HAP-1 (cell line): ENCODE measurements around the gene PICK1.

Source experiments
- DNase-seq, 2 experiments: peaks; one replicate each; pipeline ENCODE4 v3.0.0-alpha.2; 2016 to 2020; ENCODE audit warnings: low spot score in 2 of 2
- H3K27me3 ChIP-seq: fragments of 250-450 bp; sonication (Bioruptor Pico); 2 replicates; pipeline ENCODE4 v1.5.1; 2020; ENCODE audit warnings: low read depth, mild to moderate bottlenecking, moderate library complexity
- H3K36me3 ChIP-seq: fragments of 250-450 bp; sonication (Bioruptor Pico); replicated peaks from 2 replicates; pipeline ENCODE4 v1.5.1; 2020; ENCODE audit warnings: mild to moderate bottlenecking
- H3K4me1 ChIP-seq: fragments of 250-450 bp; sonication (Bioruptor Pico); 2 replicates; pipeline ENCODE4 v1.5.1; 2020; ENCODE audit warnings: mild to moderate bottlenecking
- H3K4me3 ChIP-seq: fragments of 250-450 bp; sonication (Bioruptor Pico); 2 replicates; pipeline ENCODE4 v1.5.1; 2020; ENCODE audit warnings: mild to moderate bottlenecking, moderate library complexity
- H3K9me3 ChIP-seq: fragments of 250-450 bp; sonication (Bioruptor Pico); 2 replicates; pipeline ENCODE4 v1.5.1; 2020; ENCODE audit warnings: mild to moderate bottlenecking, moderate library complexity
- in situ Hi-C: fragments of 300-500 bp; cut with MboI; formaldehyde crosslinking; loops from 3 replicates; pipeline ENCODE4 v1.14.3; 2020; ENCODE audit warnings: low sequenced_read_pairs, inconsistent platforms, mixed read lengths

The PICK1 gene

DNA sequence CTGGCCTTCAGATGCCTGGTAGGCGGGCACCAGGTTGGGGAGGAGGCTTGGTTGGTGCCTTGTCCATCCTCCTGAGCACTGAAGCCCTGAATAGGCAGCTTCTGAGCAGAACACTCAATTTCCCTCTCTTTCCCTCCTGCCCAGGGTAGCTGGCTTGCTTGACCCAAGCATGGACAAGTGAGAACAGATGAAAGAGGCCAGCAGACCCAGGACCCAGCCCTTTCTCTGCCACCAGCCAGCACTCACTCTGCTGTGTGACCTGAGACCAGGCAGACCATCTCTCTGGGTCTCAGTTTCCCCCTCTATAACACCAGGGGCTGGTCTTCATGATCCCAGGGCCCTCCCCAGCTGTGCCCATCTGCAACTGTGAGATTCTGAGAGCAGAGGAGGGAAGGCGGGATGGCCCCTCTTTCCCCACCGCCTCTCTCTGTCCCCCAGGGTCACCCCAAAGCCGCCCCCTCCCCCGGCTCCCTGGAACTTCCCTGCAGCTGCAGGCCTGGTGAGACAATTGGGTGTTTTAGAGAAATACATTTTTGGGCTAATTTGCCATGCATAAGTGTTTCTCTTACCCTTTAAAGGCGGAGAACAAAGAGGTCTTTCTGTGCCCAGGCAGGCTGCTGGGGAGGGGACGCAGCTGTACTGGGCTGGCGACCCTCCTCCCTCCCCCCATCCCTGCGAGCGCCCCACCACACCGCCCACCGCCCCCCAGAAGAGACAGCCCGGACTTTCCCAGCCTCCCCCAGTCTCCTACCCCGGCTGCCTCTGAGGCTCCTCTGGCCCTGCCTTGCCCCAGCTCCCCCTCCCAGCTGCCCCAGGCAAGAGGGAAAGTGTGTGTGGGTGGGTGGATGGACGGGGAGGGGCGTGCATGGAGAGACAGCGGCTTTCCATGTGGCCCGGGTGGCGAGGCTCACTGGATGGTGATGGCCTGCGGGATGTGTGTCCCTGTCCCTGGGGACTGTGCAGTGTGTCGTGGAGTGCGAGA lies 30.8 kb upstream of the PICK1 start:
- Histone ChIP-seq H3K27me3 (peaks cover 3% of the 10 kb centered on the region; the same call in 1 of the 2 replicates), H3K36me3 (no peaks in the 10 kb centered on the region), H3K4me3 (no peak overlapping the region), H3K9me3 (no peaks in the 10 kb centered on the region), H3K4me1 (no peaks in the 10 kb centered on the region)
- DNase-seq = no peak
- in situ Hi-C loops = no loop called here

DNA sequence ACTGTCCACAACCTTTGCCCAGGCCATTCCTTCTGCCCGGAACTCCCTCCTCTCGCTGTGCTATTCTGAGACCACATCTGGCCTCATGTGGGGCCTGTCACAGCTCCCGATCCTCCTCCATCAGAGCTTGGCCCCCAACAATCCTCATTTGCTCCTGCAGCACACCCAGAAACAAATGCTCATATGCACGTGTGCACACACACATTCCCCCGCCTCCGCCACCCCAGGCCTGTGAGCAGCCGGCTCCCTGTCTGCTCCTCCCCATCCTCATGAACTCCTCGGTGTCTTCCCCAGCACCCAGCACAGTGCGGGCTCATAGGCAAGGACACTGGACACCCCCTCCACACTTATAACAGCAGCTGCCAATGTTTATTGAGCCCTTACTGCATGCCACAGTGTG lies 29.7 kb upstream of the PICK1 start:
- in situ Hi-C loops = no loop called here
- H3K4me3 ChIP-seq = no peak overlapping the region

DNA sequence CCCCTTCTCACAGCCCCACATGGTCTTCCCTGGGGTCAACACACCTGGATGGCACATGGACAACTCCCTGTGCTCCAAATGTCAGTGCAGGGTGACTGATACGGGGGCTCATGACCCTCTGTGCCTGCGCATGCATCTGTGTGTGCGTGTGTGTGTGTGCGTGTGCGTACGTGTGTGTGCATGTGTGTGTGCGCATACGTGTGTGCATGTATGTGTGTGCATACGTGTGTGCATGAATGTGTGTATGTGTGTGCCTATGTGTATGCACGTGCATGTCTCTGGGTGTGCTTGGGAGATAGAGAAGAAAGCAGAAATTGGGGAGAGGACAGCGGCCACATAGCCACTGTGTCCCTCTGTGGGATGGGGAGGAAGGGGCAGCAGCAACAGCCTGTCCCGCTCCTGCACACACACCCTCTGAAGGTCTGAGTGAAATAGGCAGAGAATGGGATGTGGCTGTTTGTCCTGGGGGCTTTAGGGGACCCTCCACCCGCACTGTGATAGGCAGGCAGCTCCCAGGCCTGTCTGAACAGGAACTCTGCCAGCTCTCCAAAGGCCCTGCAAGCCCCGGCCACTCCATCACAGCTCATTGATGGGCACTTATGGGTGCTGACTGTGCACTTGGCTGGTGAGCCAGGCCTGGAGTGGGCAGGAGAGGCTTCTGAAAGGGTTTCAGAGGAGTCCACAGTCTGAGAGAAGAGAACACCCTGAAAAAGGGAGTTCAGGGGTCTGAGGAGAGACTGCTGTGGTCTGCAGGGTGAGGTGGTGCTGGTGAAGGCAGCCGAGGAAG lies 28.7 kb upstream of the PICK1 start:
- DNase-seq = no peak
- H3K4me1 ChIP-seq = no peaks in the 10 kb centered on the region

More for the DNA sequence above, 29.7 kb upstream of the PICK1 start:
- H3K4me1 ChIP-seq = no peaks in the 10 kb centered on the region
- H3K9me3 ChIP-seq = no peaks in the 10 kb centered on the region
- no peak for DNase-seq
- no peaks in the 10 kb centered on the region for H3K36me3 ChIP-seq
- H3K27me3 ChIP-seq = peaks cover 3% of the 10 kb centered on the region; the same call in 1 of the 2 replicates

DNA sequence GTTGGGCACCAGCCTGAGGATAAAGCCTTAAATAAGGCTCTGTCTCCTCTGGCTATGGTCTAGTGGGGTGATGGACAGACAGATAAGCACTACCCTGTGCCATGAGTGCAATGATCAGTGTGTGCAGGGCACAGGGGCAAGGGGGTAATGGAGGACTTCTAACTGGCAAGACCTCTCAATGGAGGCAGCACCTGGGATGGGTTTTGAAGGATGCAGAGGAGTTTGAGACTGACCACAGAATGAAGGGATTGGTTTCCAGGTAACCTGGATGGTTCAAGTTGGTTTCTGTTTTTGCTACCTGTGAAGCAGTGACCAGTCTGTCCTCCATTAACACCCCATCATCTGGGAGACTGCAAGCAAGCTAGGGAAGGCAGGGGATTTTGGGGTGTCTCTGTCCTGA lies 27.8 kb upstream of the PICK1 start:
- Histone ChIP-seq H3K36me3 (no peaks in the 10 kb centered on the region), H3K4me1 (peaks cover 3% of the 10 kb centered on the region), H3K27me3 (peaks cover 3% of the 10 kb centered on the region; the same call in 1 of the 2 replicates), H3K4me3 (no peak overlapping the region), H3K9me3 (no peaks in the 10 kb centered on the region)
- DNase-seq = no peak
- in situ Hi-C loops = no loop called here

More for the DNA sequence above, 28.7 kb upstream of the PICK1 start:
- H3K36me3 ChIP-seq = no peaks in the 10 kb centered on the region
- no peaks in the 10 kb centered on the region for H3K9me3 ChIP-seq
- no peak overlapping the region for H3K4me3 ChIP-seq
- in situ Hi-C loops = no loop called here
- peaks cover 3% of the 10 kb centered on the region; the same call in 1 of the 2 replicates for H3K27me3 ChIP-seq

DNA sequence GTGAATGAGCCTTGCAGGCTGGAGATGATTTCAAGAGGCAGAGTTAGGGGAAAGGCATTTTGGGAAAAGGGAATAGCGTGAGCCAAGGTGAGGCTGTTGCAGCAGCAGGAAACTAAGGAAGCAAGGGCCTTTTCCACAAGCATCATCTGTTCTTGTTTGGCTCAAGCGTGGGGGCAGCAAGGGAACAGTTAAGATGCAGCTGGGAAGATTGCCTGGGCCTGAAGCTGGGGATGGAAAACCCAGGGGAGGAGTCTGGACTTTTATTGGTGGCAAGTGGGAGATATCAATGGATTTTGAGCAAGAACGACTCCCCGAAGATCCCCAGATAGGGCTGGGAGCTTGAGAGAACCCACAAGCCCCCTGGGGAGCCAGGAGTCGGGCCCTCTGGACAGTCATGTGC lies 27.3 kb upstream of the PICK1 start:
- Histone ChIP-seq H3K9me3 (no peaks in the 10 kb centered on the region), H3K4me1 (peaks cover 6% of the 10 kb centered on the region), H3K27me3 (peaks cover 3% of the 10 kb centered on the region; the same call in 1 of the 2 replicates), H3K4me3 (no peak overlapping the region), H3K36me3 (no peaks in the 10 kb centered on the region)
- in situ Hi-C loops = no loop called here
- DNase-seq = no peak

DNA sequence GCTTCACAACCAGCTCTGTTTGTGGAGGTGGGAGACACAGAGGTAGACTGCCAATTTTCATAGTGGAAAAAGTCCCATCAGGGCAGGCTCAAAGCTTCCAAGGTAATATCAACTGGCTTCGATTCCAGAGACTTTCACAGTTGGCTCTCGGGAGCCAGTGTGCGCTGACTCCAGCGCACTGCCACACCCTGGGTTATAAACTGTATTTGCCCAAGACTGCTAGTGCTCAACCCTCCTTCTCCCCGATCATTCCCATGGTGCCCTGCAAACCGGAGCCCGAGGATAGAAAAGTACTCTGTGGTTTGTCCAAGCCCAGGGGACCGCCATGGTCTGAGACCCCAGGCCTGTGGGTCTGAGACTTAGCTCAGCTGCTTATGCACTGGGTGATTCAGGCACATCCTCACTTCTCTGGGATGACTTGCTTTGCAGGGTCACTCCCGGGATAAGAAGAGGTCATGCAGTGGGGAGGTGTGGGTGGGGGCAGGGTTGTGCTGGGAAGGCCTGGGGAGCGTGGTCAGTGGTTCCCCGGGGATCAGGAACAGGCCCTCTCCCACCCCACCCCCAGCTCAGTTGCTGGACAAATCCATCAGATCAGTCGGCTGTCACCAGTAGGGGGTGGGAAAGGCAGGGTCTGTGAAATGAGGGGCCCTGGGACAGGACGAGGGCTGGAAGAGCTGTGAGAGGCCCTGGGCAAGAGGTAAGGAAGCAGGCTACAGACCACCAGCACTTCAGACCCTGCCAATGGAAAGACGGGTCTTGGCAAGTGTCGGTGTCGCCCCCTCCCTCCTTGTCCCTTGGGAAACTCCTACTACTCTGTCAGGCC lies 26.7 kb upstream of the PICK1 start:
- no peak for DNase-seq
- Histone ChIP-seq H3K27me3 (peaks cover under 1% of the 10 kb centered on the region; the same call in 1 of the 2 replicates), H3K9me3 (no peaks in the 10 kb centered on the region), H3K4me1 (peaks cover 6% of the 10 kb centered on the region), H3K36me3 (no peaks in the 10 kb centered on the region), H3K4me3 (no peak overlapping the region)
- in situ Hi-C loops = no loop called here

DNA sequence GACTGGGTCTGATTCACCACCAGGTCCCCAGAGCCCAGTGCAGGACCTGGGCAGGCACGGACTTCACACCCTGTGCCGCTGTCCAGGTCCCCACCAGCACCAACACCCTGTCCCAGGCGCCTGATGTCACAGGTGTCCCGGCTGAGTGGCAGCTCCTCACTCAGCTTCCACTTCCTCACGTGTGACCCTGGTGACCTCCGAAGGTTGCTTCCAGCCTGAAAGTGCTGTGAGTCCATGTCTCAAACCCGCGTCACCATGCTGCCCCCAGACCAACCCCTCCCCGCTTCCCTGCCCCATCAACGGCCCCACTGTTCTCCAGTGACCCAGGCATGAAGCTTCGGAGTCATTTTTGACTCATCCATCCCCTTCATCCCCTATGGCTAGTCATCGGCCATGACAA lies 25.7 kb upstream of the PICK1 start:
- DNase-seq = no peak
- H3K36me3 ChIP-seq = no peaks in the 10 kb centered on the region
- in situ Hi-C loops = no loop called here
- H3K9me3 ChIP-seq = no peaks in the 10 kb centered on the region
- no peak overlapping the region for H3K4me3 ChIP-seq
- no peaks in the 10 kb centered on the region for H3K27me3 ChIP-seq
- peaks cover 6% of the 10 kb centered on the region for H3K4me1 ChIP-seq

DNA sequence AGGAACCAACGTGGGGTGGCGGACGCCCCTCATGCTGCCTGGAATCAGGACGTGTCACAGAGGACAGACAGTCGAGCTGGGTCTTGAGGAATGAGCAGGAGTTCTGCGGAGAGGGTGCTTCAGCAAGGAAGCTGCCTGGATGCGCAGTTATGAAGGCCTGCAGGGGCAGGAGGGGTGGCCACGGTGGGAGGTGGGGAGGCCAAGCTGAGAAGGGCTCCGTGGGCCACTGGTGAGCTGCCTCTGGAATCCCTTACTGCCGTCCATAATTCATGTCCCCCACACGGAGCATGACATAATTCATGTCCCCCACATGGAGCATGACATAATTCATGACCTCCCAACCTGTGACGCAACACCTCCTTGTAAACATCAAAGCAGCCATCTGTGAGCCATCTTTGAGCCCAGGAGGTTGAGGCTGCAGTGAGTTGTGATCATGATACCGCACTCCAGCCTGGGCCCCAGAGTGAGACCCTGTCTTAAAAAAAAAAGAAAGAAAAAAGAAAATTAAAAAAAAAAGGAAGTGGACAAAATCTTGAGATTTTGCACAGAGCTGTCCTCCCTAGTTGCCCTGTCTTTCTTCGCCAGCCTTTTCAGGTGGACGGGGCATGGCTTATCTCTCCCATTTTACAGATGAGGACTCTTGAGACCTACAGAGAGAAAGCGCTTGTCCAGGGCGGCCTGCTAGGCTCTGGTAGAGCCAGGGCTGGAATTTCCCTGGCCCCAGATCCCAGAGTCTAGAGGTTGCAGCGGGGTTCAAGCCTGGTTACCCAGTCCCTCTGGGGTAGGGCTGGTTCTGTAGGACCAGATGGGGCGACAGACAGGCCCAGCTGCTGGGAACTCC lies 24.3 kb upstream of the PICK1 start:
- in situ Hi-C loops = no loop called here
- no peak overlapping the region for H3K4me3 ChIP-seq
- no peaks in the 10 kb centered on the region for H3K9me3 ChIP-seq
- H3K4me1 ChIP-seq = peaks cover 6% of the 10 kb centered on the region
- no peaks in the 10 kb centered on the region for H3K27me3 ChIP-seq
- H3K36me3 ChIP-seq = no peaks in the 10 kb centered on the region
- no peak for DNase-seq

DNA sequence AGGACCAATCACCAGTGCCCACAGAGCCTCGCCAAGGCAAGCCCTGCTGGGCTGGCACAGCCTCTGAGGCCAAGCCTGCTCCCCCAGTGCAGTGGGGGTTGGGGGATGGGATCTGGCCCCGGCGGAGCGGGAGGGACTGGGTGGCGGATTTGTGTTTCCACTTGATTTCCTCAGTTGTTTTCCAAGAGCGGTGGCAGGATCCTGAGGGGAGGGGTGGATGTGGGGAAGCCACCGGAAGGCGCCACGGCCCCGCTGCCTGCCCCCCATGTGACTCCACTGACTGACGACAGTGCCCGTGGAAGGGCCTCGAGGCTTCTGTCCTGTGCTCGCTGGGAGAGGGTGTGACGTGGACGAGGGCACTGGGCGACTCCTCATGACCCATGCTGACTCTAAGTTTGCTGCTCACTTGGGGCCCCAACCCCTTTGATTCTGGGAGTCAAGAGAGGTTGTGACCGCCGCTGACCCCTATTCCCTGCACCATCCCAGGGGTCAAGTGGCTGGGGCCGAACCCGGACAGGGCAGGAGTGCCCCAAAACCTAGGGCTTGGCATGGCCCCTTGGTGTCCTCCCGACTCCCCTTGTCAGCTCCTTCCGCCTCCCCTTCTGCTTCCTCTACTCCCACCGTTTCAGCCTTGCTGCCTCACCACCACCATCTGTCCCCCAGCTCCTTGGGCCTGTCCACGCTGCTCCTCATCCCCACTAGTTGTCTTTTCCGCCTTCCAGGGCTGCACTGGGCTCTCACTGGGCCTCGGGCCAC lies 23.5 kb upstream of the PICK1 start:
- H3K4me3 ChIP-seq = no peak overlapping the region

DNA sequence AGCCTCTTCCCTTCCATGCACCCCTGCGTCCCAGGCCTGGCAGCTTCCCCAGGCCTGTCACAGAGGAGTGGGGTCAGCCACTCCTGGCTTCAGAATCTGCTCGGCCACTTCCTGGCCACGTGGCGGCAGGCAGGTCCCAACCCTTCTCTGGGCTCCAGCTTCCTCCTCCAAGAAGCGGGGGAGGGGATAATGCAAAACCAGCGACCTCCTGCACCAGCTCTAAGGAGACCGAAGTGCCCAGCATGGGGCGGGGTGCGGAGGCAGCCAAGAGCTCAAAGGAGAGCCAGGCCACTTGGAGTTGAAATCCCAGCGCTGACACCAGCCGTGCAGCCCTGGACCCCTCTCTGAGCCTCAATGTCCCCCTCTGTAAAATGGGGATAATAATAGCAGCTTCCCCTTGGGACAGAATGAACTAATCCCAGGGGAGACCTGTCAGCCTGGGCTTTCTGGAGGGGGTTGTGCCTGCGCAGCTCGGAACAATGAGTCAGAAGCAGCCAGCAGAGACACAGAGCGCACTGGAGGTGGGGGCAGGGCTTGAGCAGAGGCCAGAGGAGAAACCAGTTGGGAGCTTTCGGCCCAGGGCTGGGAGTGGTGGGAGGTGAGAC lies 22.8 kb upstream of the PICK1 start:
- DNase-seq = peak; percentile 24 to 72
- Histone ChIP-seq H3K9me3 (no peaks in the 10 kb centered on the region), H3K27me3 (no peaks in the 10 kb centered on the region), H3K4me3 (no peak overlapping the region), H3K4me1 (peaks cover 6% of the 10 kb centered on the region), H3K36me3 (no peaks in the 10 kb centered on the region)
- in situ Hi-C loops = no loop called here

More for the DNA sequence above, 23.5 kb upstream of the PICK1 start:
- H3K27me3 ChIP-seq = no peaks in the 10 kb centered on the region
- no peak for DNase-seq
- H3K9me3 ChIP-seq = no peaks in the 10 kb centered on the region
- peaks cover 6% of the 10 kb centered on the region for H3K4me1 ChIP-seq
- H3K36me3 ChIP-seq = no peaks in the 10 kb centered on the region
- in situ Hi-C loops = no loop called here

DNA sequence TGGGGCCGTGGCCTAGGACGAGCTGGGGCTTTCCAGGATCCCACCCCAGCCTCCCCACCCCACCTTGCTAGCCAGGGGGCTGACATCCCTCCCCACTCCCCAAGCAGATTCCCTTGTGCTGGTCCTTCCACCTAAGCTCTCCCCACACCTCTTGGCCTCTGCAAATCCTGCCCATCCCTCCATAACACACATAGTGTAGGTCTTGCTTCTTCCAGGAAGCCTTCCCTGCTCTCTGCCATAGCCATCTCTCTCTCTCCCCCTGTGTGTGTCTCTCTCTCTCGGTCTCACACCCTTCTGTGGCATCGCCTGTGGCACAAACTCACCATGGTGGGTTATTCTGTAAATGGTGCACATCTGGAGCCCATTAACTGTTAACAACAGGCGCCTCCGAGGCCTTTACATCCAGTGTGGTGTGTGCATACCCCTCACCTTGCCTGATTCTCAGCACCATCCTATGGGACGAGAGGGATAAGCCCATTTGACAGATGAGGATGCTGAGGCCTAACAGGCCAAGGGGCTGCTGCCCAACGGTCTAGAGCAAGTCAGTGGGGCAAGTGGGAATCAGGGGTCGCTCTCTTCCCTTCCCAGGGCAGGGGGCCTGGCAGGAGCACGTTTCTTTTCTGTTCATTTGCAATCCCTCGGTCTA lies 22.2 kb upstream of the PICK1 start:
- Histone ChIP-seq H3K36me3 (no peaks in the 10 kb centered on the region), H3K4me1 (peaks cover 6% of the 10 kb centered on the region), H3K4me3 (no peak overlapping the region), H3K27me3 (no peaks in the 10 kb centered on the region), H3K9me3 (no peaks in the 10 kb centered on the region)
- in situ Hi-C loops = no loop called here
- no peak for DNase-seq
